ENCODE data around the gene ASB2. TPM values are rescaled to one million over a fixed set of nuclear protein-coding genes. Genes with fewer than 3 reads are reported as not detected.

Gene ASB2, protein sequence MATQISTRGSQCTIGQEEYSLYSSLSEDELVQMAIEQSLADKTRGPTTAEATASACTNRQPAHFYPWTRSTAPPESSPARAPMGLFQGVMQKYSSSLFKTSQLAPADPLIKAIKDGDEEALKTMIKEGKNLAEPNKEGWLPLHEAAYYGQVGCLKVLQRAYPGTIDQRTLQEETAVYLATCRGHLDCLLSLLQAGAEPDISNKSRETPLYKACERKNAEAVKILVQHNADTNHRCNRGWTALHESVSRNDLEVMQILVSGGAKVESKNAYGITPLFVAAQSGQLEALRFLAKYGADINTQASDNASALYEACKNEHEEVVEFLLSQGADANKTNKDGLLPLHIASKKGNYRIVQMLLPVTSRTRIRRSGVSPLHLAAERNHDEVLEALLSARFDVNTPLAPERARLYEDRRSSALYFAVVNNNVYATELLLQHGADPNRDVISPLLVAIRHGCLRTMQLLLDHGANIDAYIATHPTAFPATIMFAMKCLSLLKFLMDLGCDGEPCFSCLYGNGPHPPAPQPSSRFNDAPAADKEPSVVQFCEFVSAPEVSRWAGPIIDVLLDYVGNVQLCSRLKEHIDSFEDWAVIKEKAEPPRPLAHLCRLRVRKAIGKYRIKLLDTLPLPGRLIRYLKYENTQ
- 2.1 and 4.2 TPM in 2 replicates for total RNA-seq

DNA sequence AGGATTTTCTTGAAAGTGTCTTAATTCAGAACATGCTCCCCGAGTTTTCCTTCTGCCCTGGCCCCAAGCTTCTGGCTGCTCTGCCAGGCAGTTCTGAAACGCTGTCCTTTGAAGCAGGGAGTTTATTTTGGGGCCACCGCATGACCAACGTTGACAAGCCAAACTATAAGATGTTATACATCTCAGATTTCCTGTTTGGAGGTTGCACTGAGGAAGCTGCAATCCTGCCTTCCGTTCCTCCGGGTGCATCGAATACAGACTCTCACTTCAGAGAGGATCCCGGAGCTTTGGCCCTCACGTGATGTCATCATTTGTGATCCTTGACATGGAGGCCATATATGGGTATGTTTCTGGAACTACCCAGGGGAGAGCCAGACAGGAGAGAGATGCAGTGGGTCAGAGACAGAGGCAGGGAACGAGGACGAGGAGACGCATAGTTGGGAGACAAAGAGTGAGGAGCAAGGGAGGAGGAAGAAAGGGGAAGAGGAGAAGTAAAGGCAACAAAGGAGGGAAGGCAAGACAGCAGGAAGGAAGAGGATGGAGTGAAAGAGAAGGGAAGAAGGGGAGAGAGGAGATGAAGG lies at the start of gene ASB2:
Gene ASB2, minus strand, starts transcription at position 94 of the 581 bp plus-strand sequence. CDS start 12,031 bp downstream, outside the sequence.

DNA sequence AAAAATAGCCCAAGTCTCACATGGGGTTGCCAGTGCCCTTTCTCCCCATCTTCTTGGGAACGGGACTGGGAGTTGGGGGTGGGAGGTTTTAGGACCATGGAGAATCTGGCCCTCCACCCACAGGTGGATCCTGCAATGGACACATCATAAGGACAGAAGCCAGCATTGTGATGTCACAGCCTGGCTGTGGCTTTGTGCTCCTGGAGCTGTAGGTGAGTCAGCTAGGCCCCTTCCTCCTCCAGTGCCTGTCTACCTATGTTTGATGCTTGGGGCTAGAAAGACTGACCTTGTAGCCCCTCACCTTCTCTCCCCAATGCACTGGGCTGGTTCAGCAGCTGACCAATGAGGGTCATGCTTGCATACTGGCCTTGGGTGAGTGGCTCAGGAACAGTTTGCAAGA lies 20.7 kb upstream of the ASB2 start, which contains the start of gene CCDC197:
Gene CCDC197, plus strand, starts transcription at position 220 of the 400 bp plus-strand sequence. CDS start 831 bp downstream, outside the sequence.

DNA sequence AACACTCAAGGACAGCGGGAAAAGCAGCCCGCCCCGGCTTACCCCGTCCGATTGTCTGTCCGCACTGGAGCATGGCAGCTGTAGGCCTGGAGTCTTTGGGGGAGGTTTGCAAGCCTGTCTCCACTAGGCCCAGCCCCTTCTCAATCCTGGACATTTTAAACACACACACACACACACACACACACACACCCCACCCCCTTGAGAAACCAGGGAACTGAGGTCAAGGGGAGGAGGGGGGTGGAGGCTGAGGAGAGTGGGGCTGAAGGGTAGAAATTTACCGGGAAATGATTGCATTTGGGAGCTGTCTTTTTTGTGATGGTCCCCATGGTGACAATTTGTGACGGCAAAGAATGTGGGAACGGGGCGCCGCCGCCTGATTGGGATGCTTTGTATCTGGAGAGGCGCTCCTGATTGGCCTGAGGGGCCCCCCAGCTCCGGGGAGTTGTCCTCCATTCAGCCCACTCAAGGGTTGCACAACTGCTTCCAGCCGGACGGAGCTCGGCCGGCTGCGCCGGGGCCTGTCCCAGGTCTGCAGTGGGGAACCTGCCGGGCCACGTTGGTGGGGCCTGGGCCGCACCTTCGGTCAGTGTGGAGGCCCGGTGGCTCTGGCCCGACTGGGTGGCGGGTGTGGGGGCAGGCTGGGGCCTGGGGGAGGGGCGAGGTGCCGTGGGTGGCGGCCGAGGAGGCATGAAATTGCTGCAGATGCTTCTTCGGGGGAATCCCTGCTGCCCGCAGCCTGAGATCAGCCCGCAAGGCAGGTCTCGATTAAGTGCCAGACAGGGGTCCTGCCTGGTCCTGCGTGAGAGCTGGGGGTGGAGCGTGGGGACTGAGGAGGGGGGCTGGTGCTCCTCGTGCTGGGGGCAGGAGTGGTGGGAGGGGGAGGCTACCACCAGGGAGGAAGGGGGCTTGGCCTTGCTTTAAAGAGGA lies 49.2 kb downstream of the ASB2 start, which contains the start of gene FAM181A:
Gene FAM181A, plus strand, starts transcription at position 472 of the 927 bp plus-strand sequence. CDS start 942 bp downstream, outside the sequence.

Other genes with a start within 250 kb of the ASB2 start
- not detected in 2 replicates for gene PRIMA1, start 188.1 kb downstream of the ASB2 start, total RNA-seq
- gene FAM181A, start 49.2 kb downstream of the ASB2 start, total RNA-seq = not detected in 2 replicates
- gene CCDC197, start 20.7 kb upstream of the ASB2 start, total RNA-seq = not detected in 2 replicates
- gene OTUB2, start 49.8 kb upstream of the ASB2 start, total RNA-seq = 1.5 and 2.6 TPM in 2 replicates
- gene DDX24, start 104.6 kb upstream of the ASB2 start, total RNA-seq = 138 and 168 TPM in 2 replicates
- 11.0 and 22.0 TPM in 2 replicates for gene IFI27L1, start 104.7 kb upstream of the ASB2 start, total RNA-seq
- 21.5 and 34.1 TPM in 2 replicates for gene IFI27, start 134.2 kb upstream of the ASB2 start, total RNA-seq
- 39.6 and 181 TPM in 2 replicates for gene IFI27L2, start 153.0 kb upstream of the ASB2 start, total RNA-seq
- 1.4 and 2.7 TPM in 2 replicates for gene PPP4R4, start 197.8 kb upstream of the ASB2 start, total RNA-seq